HL-60 (cell line): ENCODE data around the gene TMEM129.
A peak's percentile ranks its signal among the peaks of the same experiment; 100 is the strongest.

Experiments
- DNase-seq, 2 experiments: peaks; one replicate each; pipeline ENCODE4 v3.0.0-alpha.2; 2010 to 2020; ENCODE audit warnings: low read depth in 1 of 2, low spot score in 1 of 2
- H3K27ac ChIP-seq: fragments of 250-450 bp; sonication (Bioruptor Pico); replicated peaks from 2 replicates; pipeline ENCODE4 v1.5.1; 2020; ENCODE audit warnings: mild to moderate bottlenecking, moderate library complexity
- H3K27me3 ChIP-seq: fragments of 250-450 bp; sonication (Bioruptor Pico); 2 replicates; pipeline ENCODE4 v1.5.1; 2021; ENCODE audit warnings: mild to moderate bottlenecking, moderate library complexity; ENCODE audit not compliant: insufficient read depth, poor library complexity, severe bottlenecking
- H3K4me3 ChIP-seq: replicated peaks from 2 replicates; pipeline ENCODE4 v1.5.1; 2011; ENCODE audit warnings: mild to moderate bottlenecking, control low read depth, low read length; ENCODE audit not compliant: insufficient read depth
- CTCF ChIP-seq: IDR thresholded peaks from one replicate; pipeline ENCODE4 v1.5.1; 2011; ENCODE audit warnings: low read length, control low read depth, inconsistent platforms; ENCODE audit not compliant: insufficient read depth
- GABPA ChIP-seq: IDR thresholded peaks from 2 replicates; pipeline ENCODE4 v1.6.1; 2012; ENCODE audit warnings: low read depth
- POLR2AphosphoS5 ChIP-seq: IDR thresholded peaks from 2 replicates; pipeline ENCODE4 v1.6.1; 2012; ENCODE audit warnings: low read depth
- REST ChIP-seq: IDR thresholded peaks from 2 replicates; pipeline ENCODE4 v1.6.1; 2012; ENCODE audit warnings: low read depth; ENCODE audit not compliant: insufficient replicate concordance
- SPI1 ChIP-seq: IDR thresholded peaks from 2 replicates; pipeline ENCODE4 v1.6.1; 2012; ENCODE audit warnings: low read depth, mild to moderate bottlenecking, borderline replicate concordance

Gene TMEM129

GRCh38 chr4:1728061-1728980 lies 7.2 kb upstream of the TMEM129 start:
- Histone ChIP-seq H3K27ac (peak overlapping the region; percentile 69), H3K27me3 (no peaks in the 10 kb centered on the region), H3K4me3 (no peak overlapping the region)
- no peak for DNase-seq
- 0 out of 2 replicates have a peak, but pooled peaks have one; percentile 2 for TF ChIP-seq POLR2AphosphoS5
- TF ChIP-seq REST = no peak

- peak overlapping the region; percentile 69 for H3K27ac ChIP-seq
- peak overlapping the region; percentile 7; the same call in 1 of the 2 replicates for H3K4me3 ChIP-seq
- TF ChIP-seq POLR2AphosphoS5 (peak; percentile 52), GABPA (peak; percentile 55), SPI1 (peak; percentile 82), CTCF (no peak)
- H3K27me3 ChIP-seq = no peaks in the 10 kb centered on the region
- peak; percentile 88 to 93 for DNase-seq
Observed at GRCh38 chr4:1727117-1728031, 6.3 kb upstream of the TMEM129 start.

GRCh38 chr4:1726146-1726934 lies 5.2 kb upstream of the TMEM129 start:
- DNase-seq = peak in 1 of 2 experiments; percentile 91
- TF ChIP-seq POLR2AphosphoS5 (peak; percentile 44; the same call in 1 of the 2 replicates), SPI1 (no peak), REST (no peak), GABPA (no peak), CTCF (peak; percentile 99)
- Histone ChIP-seq H3K27me3 (no peaks in the 10 kb centered on the region), H3K4me3 (no peak overlapping the region), H3K27ac (peak overlapping the region; percentile 69)
